ENCODE data around the gene HLA-DRB1. TPM values are rescaled to one million over a fixed set of nuclear protein-coding genes. Genes with fewer than 3 reads are reported as not detected.
"Not testable (repeated sequence)": the region's sequence is repeated elsewhere in the genome, so short reads cannot be mapped to it uniquely, and the experiment has no call there.

The HLA-DRB1 gene
- total and polyA plus RNA-seq, 10 donors = 158 to 779 (median 430) TPM

- Histone ChIP-seq H3K27me3 (replicated peaks in 1 of 7) (no peaks in the 10 kb centered on the region), H3K36me3 (no peaks in the 10 kb centered on the region), H3K4me1 (no peaks in the 10 kb centered on the region), H3K9me3 (no peaks in the 10 kb centered on the region), H3K27ac (no peak overlapping the region), H3K4me3 (no peak overlapping the region)
- DNase-seq = no peak
- WGBS, 5 donors = 21 to 40% (median 33%) methylated on average over 4 to 5 of the region's 5 CpGs
- TF ChIP-seq, protein P1, sequence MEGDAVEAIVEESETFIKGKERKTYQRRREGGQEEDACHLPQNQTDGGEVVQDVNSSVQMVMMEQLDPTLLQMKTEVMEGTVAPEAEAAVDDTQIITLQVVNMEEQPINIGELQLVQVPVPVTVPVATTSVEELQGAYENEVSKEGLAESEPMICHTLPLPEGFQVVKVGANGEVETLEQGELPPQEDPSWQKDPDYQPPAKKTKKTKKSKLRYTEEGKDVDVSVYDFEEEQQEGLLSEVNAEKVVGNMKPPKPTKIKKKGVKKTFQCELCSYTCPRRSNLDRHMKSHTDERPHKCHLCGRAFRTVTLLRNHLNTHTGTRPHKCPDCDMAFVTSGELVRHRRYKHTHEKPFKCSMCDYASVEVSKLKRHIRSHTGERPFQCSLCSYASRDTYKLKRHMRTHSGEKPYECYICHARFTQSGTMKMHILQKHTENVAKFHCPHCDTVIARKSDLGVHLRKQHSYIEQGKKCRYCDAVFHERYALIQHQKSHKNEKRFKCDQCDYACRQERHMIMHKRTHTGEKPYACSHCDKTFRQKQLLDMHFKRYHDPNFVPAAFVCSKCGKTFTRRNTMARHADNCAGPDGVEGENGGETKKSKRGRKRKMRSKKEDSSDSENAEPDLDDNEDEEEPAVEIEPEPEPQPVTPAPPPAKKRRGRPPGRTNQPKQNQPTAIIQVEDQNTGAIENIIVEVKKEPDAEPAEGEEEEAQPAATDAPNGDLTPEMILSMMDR (IDR thresholded peaks at IDR 0.05 in 8 of 11, conservative IDR thresholded peaks at IDR 0.05 in 3 of 11) = no peak
- TF ChIP-seq POLR2A (IDR thresholded peaks at IDR 0.05) (no peak), POLR2AphosphoS5 (IDR thresholded peaks at IDR 0.05) (no peak)
- intact Hi-C loops (cut with DNase I; ENCODE audit: low total_unique reads) = no loop called here
Observed at GRCh38 chr6:32553037-32553742, 36.5 kb downstream of the HLA-DRB1 start.

- Histone ChIP-seq H3K36me3 (no peaks in the 10 kb centered on the region), H3K27me3 (replicated peaks in 1 of 7) (no peaks in the 10 kb centered on the region), H3K4me1 (no peaks in the 10 kb centered on the region), H3K9me3 (no peaks in the 10 kb centered on the region), H3K4me3 (no peak overlapping the region), H3K27ac (no peak overlapping the region)
- DNase-seq = no peak
- intact Hi-C loops (cut with DNase I; ENCODE audit: low total_unique reads) = no loop called here
- TF ChIP-seq POLR2AphosphoS5 (IDR thresholded peaks at IDR 0.05) (no peak), POLR2A (IDR thresholded peaks at IDR 0.05) (no peak)
- TF ChIP-seq, protein P1 (IDR thresholded peaks at IDR 0.05 in 8 of 11, conservative IDR thresholded peaks at IDR 0.05 in 3 of 11) = no peak
- 12 to 53% (median 31%) methylated on average over 4 to 5 of the region's 5 CpGs for WGBS, 5 donors
Observed at GRCh38 chr6:32551410-32551809, 38.2 kb downstream of the HLA-DRB1 start.

DNA sequence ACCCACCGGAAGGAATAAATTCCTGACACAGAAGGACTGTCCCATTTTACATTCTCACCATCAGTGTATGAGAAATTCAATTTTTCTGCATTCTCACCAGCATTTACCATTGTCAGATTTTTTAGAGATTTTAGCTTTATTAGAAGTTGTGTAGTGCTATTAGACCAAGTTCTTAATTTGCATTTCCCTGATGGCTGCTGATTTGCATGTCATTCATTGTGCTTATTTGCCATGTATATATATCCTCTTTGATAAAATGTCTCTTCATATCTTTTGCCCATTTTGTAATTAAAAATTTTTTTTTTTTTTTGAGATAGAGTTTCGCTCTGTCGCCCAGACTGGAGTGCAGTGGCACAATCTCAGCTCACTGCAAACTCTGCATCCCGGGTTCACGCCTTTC, 49.8 kb downstream of the HLA-DRB1 start:
- H3K27me3 ChIP-seq (replicated peaks in 1 of 7) = no peaks in the 10 kb centered on the region
- H3K4me3 ChIP-seq = no peak overlapping the region
- TF ChIP-seq POLR2AphosphoS5 (IDR thresholded peaks at IDR 0.05) (no peak), POLR2A (IDR thresholded peaks at IDR 0.05) (no peak)
- TF ChIP-seq, protein P1 (IDR thresholded peaks at IDR 0.05 in 8 of 11, conservative IDR thresholded peaks at IDR 0.05 in 3 of 11) = no peak
- intact Hi-C loops (cut with DNase I; ENCODE audit: low total_unique reads) = no loop called here
- H3K9me3 ChIP-seq = no peaks in the 10 kb centered on the region
- H3K27ac ChIP-seq = no peak overlapping the region
- H3K4me1 ChIP-seq = no peaks in the 10 kb centered on the region
- 0 to 84% (median 43%) methylated on average over 2 to 5 of the region's 5 CpGs for whole genome bisulfite sequencing, 5 donors
- no peak for DNase-seq
- no peaks in the 10 kb centered on the region for H3K36me3 ChIP-seq

- DNase-seq; H3K36me3 ChIP-seq; H3K9me3 ChIP-seq; intact Hi-C loops (cut with DNase I; ENCODE audit: low total_unique reads); H3K27me3 ChIP-seq (replicated peaks in 1 of 7); H3K4me1 ChIP-seq: not testable (repeated sequence)
- Histone ChIP-seq H3K27ac (peak overlapping the region in 2 of 8 donors; percentile 48 to 90), H3K4me3 (peak overlapping the region in 1 of 8 donors; percentile 51)
- 0 to 5% (median 0%) methylated on average over 2 to 3 of the region's 3 CpGs for WGBS, 5 donors
- TF ChIP-seq, protein P1 (IDR thresholded peaks at IDR 0.05 in 8 of 11, conservative IDR thresholded peaks at IDR 0.05 in 3 of 11) = peak in 1 of 11 experiments; percentile 7
Observed at GRCh38 chr6:32530431-32530793, 59.2 kb downstream of the HLA-DRB1 start.

Measured in spleen (tissue), 11 donors.